Mesenchymal stem cell (in vitro differentiated cells and primary cell): Measurements from ENCODE around the gene PGS1.

ENCODE experiments used
- DNase-seq: peaks from one replicate; pipeline ENCODE4 v3.0.0-alpha.2; 2013
- H2AFZ ChIP-seq: one replicate; pipeline ENCODE4 v1.6.1; 2013; ENCODE audit warnings: low read depth, mild to moderate bottlenecking, control low read depth, inconsistent platforms, low read length, moderate library complexity
- H2AK5ac ChIP-seq: 2 replicates; pipeline ENCODE4 v1.6.1; 2013; ENCODE audit warnings: low read length, moderate library complexity, mild to moderate bottlenecking, inconsistent platforms; ENCODE audit not compliant: severe bottlenecking
- H2BK120ac ChIP-seq: one replicate; pipeline ENCODE4 v1.6.1; 2013; ENCODE audit warnings: low read depth, mild to moderate bottlenecking, inconsistent platforms, low read length, moderate library complexity
- H2BK12ac ChIP-seq, 2 experiments: one replicate each; pipeline ENCODE4 v1.6.1; 2013; ENCODE audit warnings: inconsistent platforms in 2 of 2, low read length in 2 of 2, mild to moderate bottlenecking in 2 of 2, moderate library complexity in 2 of 2, control low read depth in 1 of 2
- H2BK15ac ChIP-seq: one replicate; pipeline ENCODE4 v1.6.1; 2013; ENCODE audit warnings: mild to moderate bottlenecking, low read depth, inconsistent platforms; ENCODE audit not compliant: poor library complexity, severe bottlenecking
- H2BK5ac ChIP-seq: 2 replicates; pipeline ENCODE4 v1.6.1; 2013; ENCODE audit warnings: low read depth, mild to moderate bottlenecking, low read length, control low read depth, inconsistent platforms; ENCODE audit not compliant: poor library complexity, severe bottlenecking
- H3K14ac ChIP-seq, 2 experiments: one replicate each; pipeline ENCODE4 v1.6.1; 2013; ENCODE audit warnings: inconsistent platforms in 2 of 2, low read length in 2 of 2, control low read depth in 1 of 2, mild to moderate bottlenecking in 1 of 2, moderate library complexity in 1 of 2
- H3K18ac ChIP-seq, 2 experiments: one replicate each; pipeline ENCODE4 v1.6.1; 2013; ENCODE audit warnings: inconsistent platforms in 2 of 2, low read length in 2 of 2, control low read depth in 1 of 2, low read depth in 1 of 2, mild to moderate bottlenecking in 1 of 2
- H3K23ac ChIP-seq, 2 experiments: one replicate each; pipeline ENCODE4 v1.6.1; 2013; ENCODE audit warnings: inconsistent platforms in 2 of 2, low read length in 2 of 2, mild to moderate bottlenecking in 2 of 2, moderate library complexity in 2 of 2, control low read depth in 1 of 2
- H3K27ac ChIP-seq: 2 replicates; pipeline ENCODE4 v1.5.1; 2013; ENCODE audit warnings: mild to moderate bottlenecking, moderate library complexity, low read length, control low read depth, inconsistent platforms; ENCODE audit not compliant: poor library complexity, severe bottlenecking
- H3K27me3 ChIP-seq, 2 experiments: 2 replicates each; pipeline versions ENCODE4 v1.6.1 to v1.7.0; 2013; ENCODE audit warnings: low read length in 2 of 2, mild to moderate bottlenecking in 2 of 2, moderate library complexity in 2 of 2, control low read depth in 1 of 2, inconsistent platforms in 1 of 2; ENCODE audit not compliant: control insufficient read depth in 1 of 2, insufficient read depth in 1 of 2
- H3K36me3 ChIP-seq, 2 experiments: 2 replicates each; pipeline versions ENCODE4 v1.6.1 to v1.7.0; 2013; ENCODE audit warnings: low read length in 2 of 2, control low read depth in 1 of 2, inconsistent platforms in 1 of 2, low read depth in 1 of 2, mild to moderate bottlenecking in 1 of 2; ENCODE audit not compliant: insufficient read depth in 2 of 2, control insufficient read depth in 1 of 2
- H3K4ac ChIP-seq, 2 experiments: one replicate each; pipeline ENCODE4 v1.6.1; 2013; ENCODE audit warnings: inconsistent platforms in 2 of 2, low read length in 2 of 2, mild to moderate bottlenecking in 2 of 2, moderate library complexity in 2 of 2, control low read depth in 1 of 2, low read depth in 1 of 2
- H3K4me1 ChIP-seq: 2 replicates; pipeline ENCODE4 v1.6.1; 2013; ENCODE audit warnings: low read depth, low read length, control low read depth; ENCODE audit not compliant: control insufficient read depth, insufficient read depth
- H3K4me2 ChIP-seq: 2 replicates; pipeline ENCODE4 v1.6.1; 2013; ENCODE audit warnings: low read length, mild to moderate bottlenecking, inconsistent platforms; ENCODE audit not compliant: poor library complexity, severe bottlenecking
- H3K4me3 ChIP-seq, 2 experiments: 2 replicates each; pipeline versions ENCODE4 v1.5.1 to v1.7.0; 2013; ENCODE audit warnings: low read length in 2 of 2, mild to moderate bottlenecking in 2 of 2, control low read depth in 1 of 2, low read depth in 1 of 2; ENCODE audit not compliant: insufficient read depth in 1 of 2
- H3K79me1 ChIP-seq: replicated peaks from 2 replicates; pipeline ENCODE4 v1.6.1; 2013; ENCODE audit warnings: mild to moderate bottlenecking, control low read depth, low read length, inconsistent platforms; ENCODE audit not compliant: poor library complexity, severe bottlenecking
- H3K9ac ChIP-seq: 2 replicates; pipeline ENCODE4 v1.7.0; 2013; ENCODE audit warnings: mild to moderate bottlenecking, low read length, moderate library complexity
- H3K9me3 ChIP-seq: 2 replicates; pipeline ENCODE4 v1.7.0; 2013; ENCODE audit warnings: mild to moderate bottlenecking, low read length; ENCODE audit not compliant: control insufficient read depth
- H4K8ac ChIP-seq: one replicate; pipeline ENCODE4 v1.6.1; 2013; ENCODE audit warnings: inconsistent platforms, mild to moderate bottlenecking, low read length, moderate library complexity
- H4K91ac ChIP-seq: one replicate; pipeline ENCODE4 v1.6.1; 2013; ENCODE audit warnings: mild to moderate bottlenecking, low read length, inconsistent platforms
- whole genome bisulfite sequencing: methylation state at CpG from one replicate; pipeline ENCODE4 v1.1.7; 2013; ENCODE audit warnings: mixed read lengths; 5-methylcytosine and 5-hydroxymethylcytosine counted together

The PGS1 gene

DNA sequence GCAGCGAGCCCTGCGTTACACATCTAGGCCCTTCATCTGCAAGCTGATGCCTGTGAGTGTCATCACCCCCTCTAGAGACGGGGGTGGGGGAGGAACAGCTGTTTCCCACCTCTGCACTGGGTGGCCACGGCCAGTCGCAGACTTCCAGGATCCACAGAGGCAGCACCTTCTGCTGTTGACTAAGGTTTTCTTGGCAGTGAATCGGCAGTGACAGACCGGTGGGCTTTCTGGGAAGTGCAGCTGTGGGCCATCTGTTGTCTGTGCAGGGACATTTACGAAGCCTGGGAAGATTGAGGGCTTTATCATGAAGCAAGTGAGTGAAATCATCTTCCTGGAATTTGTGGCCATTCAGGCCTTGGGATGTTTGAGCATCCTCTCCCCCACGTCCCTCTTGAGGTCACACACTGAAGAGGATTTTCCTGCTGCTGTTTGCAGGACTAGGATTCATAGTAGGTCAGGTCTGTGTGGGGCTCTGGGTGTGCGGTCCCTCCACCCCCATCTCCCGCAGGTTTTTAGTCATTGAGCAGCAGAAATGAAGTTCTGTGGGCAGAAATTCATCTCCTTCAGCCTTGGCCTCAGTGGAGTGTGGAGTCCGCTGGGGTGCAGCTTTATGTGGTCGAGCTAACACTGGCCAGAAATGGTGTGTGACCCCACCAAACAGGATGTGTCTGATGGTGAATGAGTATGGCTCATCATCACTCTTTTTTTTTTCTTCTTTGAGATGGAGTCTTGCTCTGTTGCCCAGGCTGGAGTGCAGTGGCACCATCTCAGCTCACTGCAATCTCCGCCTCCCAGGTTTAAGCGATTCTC, 12.0 kb downstream of the PGS1 start:
- WGBS, result 16% methylated on average over 15 of the region's 15 CpGs
- peak overlapping the region; percentile 87 for H3K27ac ChIP-seq

DNA sequence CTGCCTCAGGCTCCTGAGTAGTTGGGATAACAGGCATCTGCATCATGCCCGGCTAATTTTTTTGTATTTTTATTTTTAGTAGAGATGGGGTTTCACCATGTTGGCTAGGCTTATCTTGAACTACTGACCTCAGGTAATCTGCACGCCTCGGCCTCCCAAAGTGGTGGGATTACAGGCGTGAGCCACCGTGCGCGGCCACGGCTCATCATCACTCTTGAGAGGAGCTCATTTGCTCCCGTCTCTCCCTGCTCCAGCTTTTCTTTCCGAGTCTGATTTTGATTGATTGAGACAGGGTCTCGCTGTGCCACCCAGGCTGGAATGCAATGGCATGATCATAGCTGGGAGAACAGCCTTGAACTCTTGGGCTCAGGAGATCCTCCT, 12.6 kb downstream of the PGS1 start:
- peak overlapping the region; percentile 54 for H2BK120ac ChIP-seq
- WGBS, result 88% methylated on average over 11 of the region's 11 CpGs
- no peak overlapping the region for H2BK5ac ChIP-seq
- no peak overlapping the region for H3K4me2 ChIP-seq
- peaks cover 42% of the 10 kb centered on the region for H3K4me1 ChIP-seq
- H2AK5ac ChIP-seq, result peak overlapping the region; percentile 24
- no peak for DNase-seq
- H3K23ac ChIP-seq, result no peak overlapping the region
- peak overlapping the region; percentile 5 to 73 for H3K4ac ChIP-seq
- peak overlapping the region; percentile 16 to 18 for H2BK12ac ChIP-seq
- H3K14ac ChIP-seq, result no peak overlapping the region
- H3K27me3 ChIP-seq, result no peaks in the 10 kb centered on the region
- peak overlapping the region; percentile 52 for H4K8ac ChIP-seq
- no peaks in the 10 kb centered on the region for H3K79me1 ChIP-seq
- peak overlapping the region; percentile 57 for H3K9ac ChIP-seq
- H4K91ac ChIP-seq, result peak overlapping the region; percentile 23
- H3K9me3 ChIP-seq, result no peaks in the 10 kb centered on the region
- peak overlapping the region; percentile 92 for H2BK15ac ChIP-seq
- H3K4me3 ChIP-seq, result no peak overlapping the region
- peak overlapping the region; percentile 6 to 84 for H3K18ac ChIP-seq
- H2AFZ ChIP-seq, result no peak overlapping the region
- peak overlapping the region; percentile 87 for H3K27ac ChIP-seq
- peaks cover 24 to 25% of the 10 kb centered on the region in 2 experiments for H3K36me3 ChIP-seq

More for the DNA sequence above, 12.0 kb downstream of the PGS1 start:
- peak overlapping the region; percentile 89 to 97 for H3K18ac ChIP-seq
- H4K8ac ChIP-seq, result peak overlapping the region; percentile 70
- peaks cover 48% of the 10 kb centered on the region for H3K4me1 ChIP-seq
- DNase-seq, result peak; percentile 100
- H3K4me3 ChIP-seq, result no peak overlapping the region
- H2BK15ac ChIP-seq, result no peak overlapping the region
- peak overlapping the region in 1 of 2 experiments; percentile 92 for H3K14ac ChIP-seq
- H2AK5ac ChIP-seq, result peak overlapping the region; percentile 91
- H3K36me3 ChIP-seq, result peaks cover 18 to 21% of the 10 kb centered on the region in 2 experiments
- no peak overlapping the region for H3K4me2 ChIP-seq
- H3K27me3 ChIP-seq, result no peaks in the 10 kb centered on the region
- peak overlapping the region; percentile 89 for H2BK120ac ChIP-seq
- no peak overlapping the region for H2BK5ac ChIP-seq
- H4K91ac ChIP-seq, result peak overlapping the region; percentile 48
- H2BK12ac ChIP-seq, result peak overlapping the region in 1 of 2 experiments; percentile 94
- peak overlapping the region; percentile 57 for H3K9ac ChIP-seq
- H2AFZ ChIP-seq, result no peak overlapping the region
- H3K23ac ChIP-seq, result no peak overlapping the region
- H3K79me1 ChIP-seq, result no peaks in the 10 kb centered on the region
- H3K9me3 ChIP-seq, result no peaks in the 10 kb centered on the region
- H3K4ac ChIP-seq, result peak overlapping the region; percentile 39 to 85

DNA sequence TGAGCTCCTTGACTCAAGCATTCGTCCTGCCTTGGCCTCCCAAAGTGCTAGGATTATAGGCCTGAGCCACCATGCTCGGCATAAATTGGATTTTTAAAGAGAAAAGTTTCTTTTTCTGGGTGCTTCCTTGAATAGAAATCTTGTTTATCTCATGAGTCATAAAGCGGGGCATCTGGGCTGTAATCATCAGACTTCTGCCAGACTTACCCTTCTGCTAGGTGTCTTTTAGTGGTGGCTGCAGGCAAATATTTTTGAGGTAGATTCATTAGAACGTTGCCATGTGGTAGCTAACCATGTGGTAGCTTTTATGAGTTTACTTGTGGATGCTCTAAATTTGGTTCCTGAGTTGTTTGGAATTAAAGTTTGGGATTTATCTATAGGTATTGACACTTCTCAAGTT, 13.4 kb downstream of the PGS1 start:
- Histone ChIP-seq H3K9ac (peak overlapping the region; percentile 5), H2BK120ac (peak overlapping the region; percentile 54), H2BK12ac (peak overlapping the region in 1 of 2 experiments; percentile 72), H4K8ac (peak overlapping the region; percentile 38), H3K4me1 (peaks cover 43% of the 10 kb centered on the region), H2AFZ (no peak overlapping the region), H3K14ac (no peak overlapping the region), H3K4ac (peak overlapping the region in 1 of 2 experiments; percentile 5), H3K27ac (peak overlapping the region; percentile 87), H3K4me3 (no peak overlapping the region), H3K27me3 (no peaks in the 10 kb centered on the region), H2BK5ac (no peak overlapping the region), H3K36me3 (peaks cover 32% of the 10 kb centered on the region in 2 experiments), H3K9me3 (no peaks in the 10 kb centered on the region), H3K23ac (no peak overlapping the region), H3K79me1 (peaks cover 2% of the 10 kb centered on the region), H3K18ac (peak overlapping the region in 1 of 2 experiments; percentile 74), H2BK15ac (no peak overlapping the region), H3K4me2 (no peak overlapping the region), H4K91ac (no peak overlapping the region), H2AK5ac (peak overlapping the region; percentile 74)
- DNase-seq, result peak; percentile 86
- 6% methylated on average over 4 of the region's 4 CpGs for WGBS

DNA sequence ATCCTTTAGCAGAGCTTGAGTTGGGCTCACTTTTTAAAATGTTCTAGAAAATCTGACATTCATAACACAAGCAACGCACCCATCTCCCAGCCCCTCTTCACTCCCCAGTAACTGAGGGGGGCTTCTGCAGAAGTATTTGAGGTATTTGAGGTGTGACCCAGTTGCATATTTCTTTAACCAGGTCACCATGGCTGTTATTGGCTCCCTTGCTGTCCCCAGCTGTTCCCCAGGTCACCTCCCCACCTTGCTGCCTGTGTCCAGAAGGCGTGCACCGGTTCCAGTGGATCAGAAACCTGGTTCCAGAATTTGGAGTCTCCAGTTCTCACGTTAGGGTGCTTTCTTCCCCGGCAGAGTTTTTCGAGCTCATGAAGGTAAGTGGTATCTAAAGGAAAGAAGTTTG, 13.8 kb downstream of the PGS1 start:
- H3K36me3 ChIP-seq, result peaks cover 33 to 36% of the 10 kb centered on the region in 2 experiments
- over 99% methylated on average over 5 of the region's 6 CpGs for WGBS
- no peak overlapping the region for H2BK120ac ChIP-seq
- peak overlapping the region; percentile 54 for H2BK5ac ChIP-seq
- H3K14ac ChIP-seq, result no peak overlapping the region
- peak overlapping the region; percentile 38 for H4K8ac ChIP-seq
- H3K4me2 ChIP-seq, result no peak overlapping the region
- H3K9ac ChIP-seq, result no peak overlapping the region
- no peak overlapping the region for H2BK15ac ChIP-seq
- DNase-seq, result no peak
- peak overlapping the region in 1 of 2 experiments; percentile 83 for H3K23ac ChIP-seq
- H2BK12ac ChIP-seq, result peak overlapping the region in 1 of 2 experiments; percentile 54
- no peak overlapping the region for H2AFZ ChIP-seq
- peak overlapping the region; percentile 83 for H2AK5ac ChIP-seq
- H3K79me1 ChIP-seq, result peaks cover 5% of the 10 kb centered on the region
- peak overlapping the region; percentile 87 for H3K27ac ChIP-seq
- peak overlapping the region in 1 of 2 experiments; percentile 80 for H3K4ac ChIP-seq
- H3K18ac ChIP-seq, result peak overlapping the region; percentile 57 to 74
- no peaks in the 10 kb centered on the region for H3K27me3 ChIP-seq
- no peak overlapping the region for H3K4me3 ChIP-seq
- H3K9me3 ChIP-seq, result no peaks in the 10 kb centered on the region
- no peak overlapping the region for H4K91ac ChIP-seq
- H3K4me1 ChIP-seq, result peaks cover 48% of the 10 kb centered on the region
